NCI-H226 (cell line): Measurements from ENCODE around the gene CNTN5.
A peak's percentile ranks its signal among the peaks of the same experiment; 100 is the strongest.

Experiments used
- DNase-seq: peaks from one replicate; pipeline ENCODE4 v3.0.0-alpha.2; 2015

Gene CNTN5

DNA sequence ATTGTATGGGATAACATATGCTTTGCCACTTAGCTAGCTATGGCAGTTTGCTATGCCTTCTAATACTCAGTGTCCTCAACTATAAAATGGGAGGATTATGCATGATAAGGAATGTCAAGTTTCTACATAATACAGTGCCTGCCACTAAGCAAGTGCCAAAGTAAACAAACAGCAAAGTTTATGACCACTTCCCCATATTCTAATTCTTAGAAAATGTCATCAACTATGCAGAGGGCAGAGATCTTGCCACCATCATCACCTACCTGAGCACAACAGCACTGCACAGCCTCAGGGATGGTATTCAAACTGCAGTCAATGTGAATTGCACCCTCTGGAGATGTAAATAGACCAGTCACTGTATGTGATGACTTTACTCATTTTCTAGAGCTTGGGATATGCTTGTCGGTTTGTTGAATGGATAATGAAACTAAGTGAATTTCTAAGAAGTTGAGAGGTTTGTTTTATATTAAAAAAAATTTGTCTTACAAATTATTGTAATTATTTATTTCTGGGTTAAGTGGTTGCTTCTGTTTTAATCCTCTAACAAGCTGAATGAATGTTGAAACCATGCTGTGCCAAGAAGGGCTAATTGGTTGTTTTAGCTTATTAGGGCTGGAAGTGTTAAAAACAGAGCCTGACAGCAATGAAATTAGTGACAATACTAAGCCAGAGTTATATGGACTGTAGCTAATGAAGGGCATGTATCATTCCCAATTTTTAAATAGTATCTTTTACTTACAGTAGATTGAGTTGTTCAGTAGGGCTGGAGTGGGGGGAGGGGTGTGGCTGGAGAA is 398.4 kb downstream of the CNTN5 start:
- DNase-seq = peak; percentile 2

DNA sequence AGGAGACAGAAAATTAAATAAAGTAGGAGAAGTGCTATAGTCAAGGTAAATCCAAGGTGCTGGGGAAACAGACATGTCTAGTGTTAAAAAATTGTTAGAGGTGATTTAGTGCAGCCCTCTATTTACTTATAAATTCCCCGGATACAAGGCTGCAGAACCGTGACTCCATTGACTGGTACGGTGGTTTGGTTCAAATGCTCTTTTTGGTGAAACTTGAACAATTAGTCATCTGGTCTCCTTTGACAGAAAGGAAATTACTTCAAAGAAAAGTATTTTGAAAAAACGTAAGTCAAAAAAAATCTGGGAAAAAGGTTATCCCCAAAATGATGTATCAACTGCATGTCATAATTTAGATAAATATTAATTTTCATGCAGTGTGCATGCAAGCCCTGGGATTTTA is 399.2 kb downstream of the CNTN5 start:
- DNase-seq = peak; percentile 62

DNA sequence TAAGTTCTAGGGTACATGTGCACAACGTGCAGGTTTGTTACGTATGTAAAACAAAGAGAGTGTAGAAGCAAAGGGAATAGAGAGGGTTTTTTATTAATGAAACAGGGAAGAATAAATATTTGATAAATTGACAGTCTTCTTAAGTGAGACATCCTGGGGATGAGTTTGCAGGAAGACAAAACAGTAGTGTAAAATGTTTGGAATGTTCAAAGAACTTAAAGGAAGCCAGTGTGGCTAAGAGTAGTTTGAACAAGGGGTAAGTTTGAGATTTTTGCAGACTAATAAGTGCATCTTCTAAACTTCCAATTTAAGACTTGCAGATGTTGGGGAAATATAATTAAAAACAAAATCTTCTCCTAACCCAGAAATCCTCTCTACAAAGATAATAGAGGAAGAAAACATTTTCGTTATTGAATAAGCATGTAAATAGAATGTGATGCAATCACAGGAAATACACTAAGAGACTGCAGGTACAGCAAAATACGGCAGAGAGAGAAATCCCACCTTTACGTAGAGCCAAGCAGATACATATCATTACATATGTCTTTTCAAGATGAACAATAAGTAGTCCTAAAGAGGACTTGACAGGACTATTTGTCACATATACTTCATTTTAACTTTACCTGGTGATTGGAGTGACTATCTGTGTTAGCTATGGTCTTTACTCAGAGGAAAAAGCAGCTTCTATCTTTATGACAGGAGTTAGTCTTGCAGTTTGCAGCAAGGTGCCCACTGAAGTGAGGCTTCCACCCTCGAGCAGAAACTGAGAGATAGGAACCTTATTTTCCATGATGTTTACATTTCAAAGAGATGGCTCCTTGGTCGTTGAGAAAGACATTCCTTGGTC is 402.1 kb downstream of the CNTN5 start:
- peak; percentile 25 for DNase-seq

DNA sequence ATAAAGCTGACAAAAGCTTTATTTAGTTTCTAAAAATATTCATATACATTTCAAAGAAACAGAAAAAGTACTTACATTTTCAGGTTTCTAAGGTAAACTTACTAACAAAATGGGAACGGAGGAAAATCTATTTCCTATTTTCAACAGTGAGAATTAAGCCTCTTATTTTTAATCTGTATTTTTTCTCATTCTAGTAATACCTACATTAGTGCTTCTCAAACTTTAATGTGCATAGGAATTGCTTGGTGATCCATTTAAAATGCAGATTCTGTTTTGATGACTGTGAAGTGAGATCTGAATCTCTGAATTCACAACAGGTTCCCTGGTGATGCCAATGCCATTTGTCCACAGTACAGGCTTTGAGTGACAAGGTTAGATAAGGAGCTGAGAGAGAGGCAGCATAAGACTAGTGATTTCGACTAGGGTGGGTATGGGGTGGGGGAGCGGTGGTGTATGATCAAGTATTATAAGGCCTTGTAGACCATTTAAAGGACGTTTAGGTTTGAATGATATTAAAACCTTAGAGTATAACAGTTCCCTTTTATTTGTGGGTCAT is 402.8 kb downstream of the CNTN5 start:
- DNase-seq = no peak

DNA sequence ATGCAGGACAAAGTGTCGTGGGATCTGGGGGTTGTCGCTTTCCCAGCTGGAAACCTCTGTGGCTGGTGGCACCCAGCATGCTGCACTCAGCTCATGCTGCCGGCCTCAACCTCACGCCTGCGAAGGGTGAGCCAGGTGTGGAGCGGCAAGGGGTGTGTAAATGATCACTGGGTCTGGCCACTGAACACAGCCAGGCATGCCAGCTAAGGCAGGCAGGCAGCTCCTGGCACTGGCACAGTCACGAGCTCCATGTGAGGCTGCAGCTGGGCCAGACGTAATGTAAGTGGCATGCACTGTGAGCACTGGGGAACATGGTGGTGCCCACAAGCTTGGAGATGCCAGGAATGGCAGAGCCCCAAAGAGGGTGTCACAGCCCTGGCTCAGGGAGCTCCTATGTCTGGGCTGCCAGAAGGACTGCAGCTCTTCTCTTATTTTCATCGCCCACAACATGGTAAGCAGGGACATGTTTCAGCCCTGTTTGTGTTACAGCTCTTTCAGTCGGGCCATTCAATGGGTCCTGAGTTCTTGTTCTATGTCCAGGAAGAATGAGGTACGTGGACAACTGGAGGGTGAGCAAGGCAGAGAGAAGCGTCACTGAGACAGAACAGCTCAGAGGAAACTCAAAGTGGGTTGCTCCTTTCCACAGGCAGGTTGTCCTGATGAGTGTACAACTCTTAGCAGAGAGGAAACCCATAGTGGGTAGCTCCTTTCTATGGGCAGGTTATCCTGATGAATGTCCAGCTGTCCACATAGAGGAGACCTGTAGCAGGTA is 403.8 kb downstream of the CNTN5 start:
- no peak for DNase-seq

DNA sequence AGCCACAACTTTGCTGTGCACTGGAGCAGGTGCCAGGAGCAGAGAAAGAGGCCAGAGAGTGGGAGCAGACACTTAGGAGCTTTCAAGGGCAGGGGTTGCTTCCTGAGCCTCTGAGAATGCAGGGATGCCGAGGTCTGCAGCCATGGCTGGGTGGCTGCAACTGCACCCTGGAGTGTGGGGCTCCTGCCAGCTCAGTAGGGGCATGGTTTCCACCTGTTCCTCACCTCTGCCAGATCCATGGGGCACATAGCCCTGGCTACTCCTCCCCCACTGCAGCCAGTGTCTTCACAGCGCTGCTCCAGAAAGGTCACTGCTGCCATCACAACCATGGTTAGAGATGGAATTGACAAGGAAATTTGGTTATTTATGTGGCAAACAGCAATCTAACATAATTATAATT is 404.8 kb downstream of the CNTN5 start:
- DNase-seq = no peak

DNA sequence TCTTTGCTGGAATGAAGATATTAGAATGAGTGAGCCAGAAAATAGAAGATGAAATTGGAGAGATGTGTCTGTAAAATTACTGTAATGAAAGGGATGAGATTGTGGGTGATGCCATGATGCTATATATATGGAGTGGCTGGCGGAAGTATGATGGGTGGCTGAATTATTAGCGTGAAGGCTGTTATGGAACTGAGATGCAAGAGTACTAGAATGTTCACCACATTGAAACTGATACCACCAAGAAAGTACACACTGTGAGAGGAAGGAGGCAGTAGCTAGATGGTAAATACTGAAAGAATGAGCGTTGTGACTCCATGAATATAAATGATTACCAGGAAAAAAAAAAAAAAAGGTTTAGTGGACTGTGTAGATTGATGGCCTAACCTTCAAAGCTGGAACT is 411.9 kb downstream of the CNTN5 start:
- no peak for DNase-seq

DNA sequence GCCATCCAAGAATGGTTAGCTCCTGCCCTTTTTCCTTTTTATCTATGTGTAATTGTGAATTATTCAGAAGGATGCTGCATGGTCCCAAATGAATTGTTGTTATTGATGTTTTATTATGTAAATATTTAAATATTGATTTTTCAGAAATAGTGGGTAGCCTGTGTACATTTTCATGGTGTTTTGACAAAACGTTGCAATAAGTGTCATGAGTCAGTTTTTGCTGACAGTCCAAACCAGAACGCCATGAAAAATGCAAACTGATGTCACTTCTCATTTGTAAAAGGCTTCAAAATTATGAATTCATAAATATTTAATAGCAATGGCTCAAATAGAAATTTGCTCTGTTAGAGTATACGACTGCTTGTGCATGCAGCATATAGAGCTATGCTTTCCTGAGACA is 422.5 kb downstream of the CNTN5 start:
- no peak for DNase-seq

DNA sequence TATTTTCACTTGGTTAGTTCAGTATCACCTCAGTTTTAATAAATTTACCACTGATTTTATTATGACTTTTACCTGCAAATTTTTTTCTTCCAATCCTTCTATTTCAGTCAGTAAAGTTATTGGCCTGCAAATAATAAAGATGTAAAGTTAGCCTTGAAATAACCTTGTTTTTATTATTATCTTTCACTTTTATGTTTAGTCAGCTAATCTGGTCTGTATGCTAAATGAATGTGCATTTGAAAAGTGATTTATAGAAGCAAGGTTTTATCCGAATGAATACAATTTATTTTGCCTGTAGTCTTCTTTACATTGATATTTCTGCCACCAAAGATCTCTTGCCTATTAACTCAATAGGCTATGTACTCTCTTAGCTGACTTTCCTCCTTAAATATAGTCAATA is 425.7 kb downstream of the CNTN5 start:
- no peak for DNase-seq

DNA sequence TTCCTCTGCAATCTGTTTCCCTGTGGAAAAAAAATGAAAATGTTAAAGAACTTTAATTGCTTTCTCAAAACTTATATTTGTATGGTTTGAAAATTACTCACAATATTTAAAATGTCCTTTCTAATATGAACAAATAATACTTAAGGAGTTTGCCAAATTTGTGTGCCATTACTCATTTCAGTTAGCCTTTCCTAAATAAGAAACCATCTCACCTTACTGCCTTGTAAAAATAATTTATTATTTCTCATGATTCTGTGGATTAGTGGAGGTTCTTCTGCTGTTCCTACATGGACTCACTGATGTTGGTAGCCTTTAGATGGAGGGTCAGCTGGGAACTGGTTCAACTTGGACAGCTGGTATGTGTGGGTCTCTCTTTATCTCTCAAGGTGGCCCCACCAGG is 428.6 kb downstream of the CNTN5 start:
- DNase-seq = no peak

DNA sequence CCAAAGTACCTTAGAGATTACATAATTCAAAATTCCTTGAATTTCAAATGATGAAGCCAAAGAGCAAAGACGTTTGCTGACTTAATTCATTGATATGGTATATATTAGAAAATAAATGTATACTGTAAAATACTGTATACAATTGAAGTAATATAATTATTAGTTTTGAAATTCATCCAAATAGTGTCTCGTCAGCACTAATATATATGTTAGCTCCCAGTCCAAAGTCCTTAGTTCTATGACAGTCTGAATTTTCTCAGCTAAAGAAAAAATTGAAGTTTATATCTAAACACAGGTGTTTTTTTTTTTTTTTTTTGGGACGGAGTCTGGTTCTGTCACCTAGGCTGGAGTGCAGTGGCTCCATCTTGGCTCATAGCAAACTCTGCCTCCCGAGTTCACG is 431.3 kb downstream of the CNTN5 start:
- no peak for DNase-seq

DNA sequence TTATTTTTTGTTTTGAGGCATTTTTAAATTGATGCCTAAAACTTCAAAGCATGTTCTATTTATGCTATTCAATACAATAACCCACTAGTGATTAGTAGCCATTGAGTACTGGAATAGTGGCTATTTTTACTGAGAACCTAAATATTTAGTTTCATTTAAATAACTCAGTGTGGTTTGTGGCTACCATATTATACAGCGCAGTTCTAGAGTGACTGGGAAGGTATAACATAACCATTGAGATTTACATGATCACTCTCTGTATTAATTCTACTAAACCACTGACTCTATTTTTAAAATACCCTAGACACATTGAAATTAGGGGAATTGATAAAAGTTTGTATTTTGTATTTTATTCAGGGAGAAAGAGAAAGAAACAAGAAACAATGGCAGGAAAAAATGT is 441.2 kb downstream of the CNTN5 start:
- DNase-seq = no peak

DNA sequence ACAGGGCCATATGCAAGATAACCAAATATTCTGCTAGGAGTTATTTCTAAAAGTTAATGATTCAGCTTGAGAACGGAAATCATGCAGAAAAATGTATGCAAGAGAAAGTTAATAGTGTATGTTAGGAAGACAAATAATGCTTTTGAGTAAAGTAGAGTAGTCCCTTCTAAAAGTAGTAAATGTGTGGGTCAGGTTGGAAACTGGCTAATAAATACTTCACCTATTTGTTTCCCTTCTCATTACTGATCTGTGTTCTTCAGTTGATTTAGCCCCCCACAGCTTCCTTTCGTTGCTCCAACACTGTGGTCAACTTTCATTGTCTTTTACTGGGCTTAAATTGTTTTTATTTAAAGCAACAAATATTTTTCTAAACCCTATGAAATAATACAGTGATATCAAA is 444.2 kb downstream of the CNTN5 start:
- DNase-seq = no peak

DNA sequence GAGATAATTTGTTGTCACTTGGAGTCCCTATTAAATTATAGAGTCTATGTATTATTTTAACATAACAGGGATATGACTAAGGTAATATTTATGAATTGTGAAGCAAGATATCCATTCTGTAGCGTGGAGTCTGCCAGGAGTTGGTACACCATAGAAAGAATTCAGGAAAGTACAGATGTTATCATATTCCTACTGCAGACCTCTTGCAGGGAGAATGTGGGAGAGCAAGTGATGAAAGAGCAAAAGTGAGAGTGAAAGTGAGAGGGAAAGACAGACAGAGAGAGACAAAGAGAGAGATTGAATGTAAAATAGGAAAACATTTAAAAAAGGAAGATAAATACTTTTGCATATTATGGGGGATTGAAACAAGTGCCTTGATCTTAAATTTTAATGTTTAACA is 468.8 kb downstream of the CNTN5 start:
- DNase-seq = peak; percentile 86

DNA sequence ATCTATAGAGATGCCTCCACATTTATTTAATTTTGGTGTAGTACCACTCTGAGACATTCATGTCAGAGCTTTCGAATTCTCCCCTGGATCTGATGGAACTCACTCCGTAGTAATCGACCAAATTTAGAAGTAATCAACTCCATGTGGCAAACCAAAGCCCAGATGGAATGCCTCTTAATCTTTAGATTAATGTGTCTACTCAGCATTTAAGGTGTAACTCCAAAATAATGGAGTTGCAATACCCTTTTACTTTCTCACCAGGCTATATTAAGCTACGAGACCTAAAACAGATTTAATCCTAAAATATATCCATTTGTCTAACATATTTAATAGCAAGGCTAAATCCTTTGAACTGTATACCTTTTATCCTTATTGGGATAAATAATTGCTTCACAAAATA is 473.3 kb downstream of the CNTN5 start:
- no peak for DNase-seq

DNA sequence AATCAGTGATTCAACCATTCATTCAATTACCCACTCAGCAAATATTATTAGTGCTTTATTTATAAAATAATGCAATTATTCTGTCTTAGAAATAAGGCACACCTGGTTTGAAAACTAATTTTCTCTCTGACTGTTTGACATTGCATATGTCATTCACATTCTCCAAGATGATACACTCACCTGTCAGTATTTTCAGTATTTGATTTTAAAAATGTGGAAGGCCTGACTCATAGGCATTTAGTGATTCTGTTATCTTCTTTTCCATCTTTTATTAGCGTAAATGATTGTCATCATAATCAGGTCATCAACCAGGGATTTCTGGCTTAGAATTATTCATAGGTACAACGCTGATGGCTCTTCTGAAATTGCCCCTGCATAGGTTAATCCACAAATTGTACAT is 480.9 kb downstream of the CNTN5 start:
- DNase-seq = no peak

DNA sequence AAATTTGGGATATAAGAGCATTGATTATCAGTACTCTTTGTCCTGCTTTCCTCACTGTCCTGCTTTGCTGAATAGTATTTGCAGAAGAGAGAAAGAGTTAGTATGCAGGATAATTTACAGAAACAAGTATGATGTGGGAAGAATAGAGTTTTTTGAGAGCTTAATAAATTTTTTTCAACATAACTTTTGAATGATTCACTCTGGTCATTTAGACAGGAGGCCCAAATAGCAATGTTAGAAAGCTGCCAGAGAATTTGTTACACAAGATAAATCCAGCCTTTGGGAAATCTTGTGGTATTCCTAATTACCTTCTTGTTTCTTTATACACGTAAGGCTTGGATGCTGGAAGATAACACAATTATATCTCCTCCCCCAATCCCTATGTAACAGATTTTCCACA is 484.6 kb downstream of the CNTN5 start:
- DNase-seq = peak; percentile 91

DNA sequence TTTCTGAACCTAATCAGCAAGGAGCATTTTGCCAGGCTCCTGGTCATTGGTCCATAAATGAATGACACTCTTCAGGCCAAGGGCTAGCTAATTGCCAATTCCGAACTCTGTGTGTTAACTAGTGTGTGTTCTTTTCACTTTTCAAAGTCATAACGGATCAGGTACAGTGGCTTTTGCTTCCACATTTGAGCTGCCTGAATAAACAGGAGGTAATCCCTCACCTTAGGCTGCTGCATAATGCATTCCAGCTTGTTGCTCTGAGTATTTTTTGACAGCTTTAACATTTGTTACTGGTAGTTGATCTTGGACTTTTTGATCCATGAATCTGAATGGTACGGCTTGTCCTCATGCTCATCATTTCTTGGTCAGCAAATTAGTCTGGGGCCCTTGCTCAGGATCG is 485.1 kb downstream of the CNTN5 start:
- no peak for DNase-seq

DNA sequence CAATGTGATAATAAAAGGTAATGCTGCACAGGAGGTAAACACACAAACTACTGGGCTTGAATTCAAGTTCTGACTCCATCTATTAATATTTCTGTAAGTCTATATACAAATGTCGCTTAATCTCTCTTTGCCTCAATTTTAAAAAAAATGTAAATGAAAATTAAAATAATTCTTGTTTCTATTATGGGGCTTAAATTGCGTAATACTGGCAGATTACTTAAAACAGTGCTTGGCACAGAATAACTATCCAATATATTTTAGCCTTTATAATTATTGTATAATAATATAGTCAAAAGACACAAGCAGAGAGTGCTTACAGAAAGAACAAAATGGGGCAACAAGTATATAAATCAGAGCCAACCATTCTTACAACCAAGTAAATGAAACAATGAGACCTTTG is 489.1 kb downstream of the CNTN5 start:
- no peak for DNase-seq

DNA sequence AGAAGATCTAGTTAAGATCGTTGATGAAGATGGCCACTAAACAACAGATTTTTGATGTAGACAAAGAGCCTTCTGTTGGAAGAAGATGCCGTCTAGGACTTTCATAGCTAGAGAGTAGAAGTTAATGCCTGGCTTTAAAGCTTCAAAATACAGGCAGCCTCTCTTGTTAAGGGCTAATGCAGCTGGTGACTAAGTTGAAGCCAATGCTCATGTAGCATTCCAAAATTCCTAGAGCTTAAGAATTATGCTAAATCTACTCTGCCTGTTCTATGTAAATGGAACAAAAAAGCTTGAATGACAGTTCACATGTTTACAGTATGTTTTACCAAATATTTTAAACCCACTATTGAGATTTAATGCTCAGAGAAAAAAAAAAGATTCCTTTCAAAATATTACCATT is 492.6 kb downstream of the CNTN5 start:
- DNase-seq = no peak

DNA sequence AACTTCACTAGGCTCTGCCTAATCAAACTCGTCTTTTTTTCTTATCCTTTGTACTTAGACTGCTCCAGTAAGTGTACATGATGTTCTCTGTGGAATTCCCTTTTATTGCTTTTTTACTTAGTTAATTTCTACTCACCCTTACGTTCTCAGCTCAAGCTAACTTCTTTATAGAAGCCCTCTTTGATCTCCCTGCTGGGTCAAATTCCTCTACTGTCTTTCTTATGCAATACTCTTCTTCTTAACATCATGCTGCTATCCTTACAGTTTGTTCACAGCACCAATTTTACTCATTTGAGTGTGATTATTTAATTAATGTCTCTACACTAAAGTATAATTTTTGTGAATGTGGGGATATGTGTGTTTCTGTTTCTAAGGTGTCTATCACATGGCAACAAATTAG is 498.3 kb downstream of the CNTN5 start:
- no peak for DNase-seq

DNA sequence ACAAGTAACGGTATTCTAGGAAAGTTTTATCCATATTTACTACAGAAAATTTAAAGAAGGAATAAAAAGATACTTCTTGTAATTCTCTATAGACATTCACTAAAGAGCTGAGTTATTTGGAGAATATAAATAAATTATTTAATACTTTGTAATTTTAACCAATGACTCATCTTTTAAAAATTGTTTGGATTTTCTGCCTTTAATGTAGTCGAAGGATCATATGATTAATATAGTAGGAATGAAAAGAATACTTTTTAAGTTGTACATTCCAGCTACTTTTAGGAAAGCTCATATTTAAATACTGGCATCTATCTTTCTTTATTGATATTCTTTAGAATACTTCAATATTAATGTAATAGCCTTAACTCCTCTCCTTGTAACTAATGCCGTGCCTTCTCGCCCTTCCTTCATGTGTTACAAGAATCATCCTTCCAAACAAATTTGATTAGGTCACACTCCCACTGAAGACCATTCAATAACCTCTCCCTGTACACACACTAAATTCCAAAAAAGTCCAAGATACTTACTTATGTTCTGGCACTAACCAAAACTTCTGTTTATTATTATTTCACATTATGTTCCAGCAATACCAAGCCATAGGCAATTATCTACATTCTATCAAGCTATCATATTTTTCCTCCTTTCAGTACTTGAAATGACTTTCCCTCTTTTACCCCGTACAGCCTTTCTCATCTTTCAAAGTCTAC is 501.9 kb downstream of the CNTN5 start:
- DNase-seq = no peak

DNA sequence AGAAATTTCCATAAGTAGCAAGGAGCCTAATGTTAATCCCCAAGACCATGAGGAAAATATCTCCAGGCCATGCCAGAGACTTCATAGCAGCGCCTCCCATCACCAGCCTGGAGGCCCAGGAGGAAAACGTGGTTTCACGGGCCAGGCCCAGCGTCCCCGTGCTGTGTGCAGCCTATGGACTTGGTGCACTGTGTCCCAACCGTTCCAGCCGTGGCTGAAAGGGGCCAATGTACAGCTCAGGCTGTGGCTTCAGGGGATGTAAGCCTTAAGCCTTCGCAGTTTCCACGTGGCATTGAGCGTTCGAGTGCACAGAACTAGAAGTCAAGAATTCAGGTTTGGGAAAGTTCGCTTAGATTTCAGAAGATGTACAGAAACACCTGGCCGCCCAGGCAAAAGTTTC is 510.7 kb downstream of the CNTN5 start:
- DNase-seq = no peak
